Measurements from ENCODE around the gene BRD1. TPM values are rescaled to one million over a fixed set of nuclear protein-coding genes. Genes with fewer than 3 reads are reported as not detected.

The BRD1 gene
- total RNA-seq, 3 donors from 2014 or later (not counting 1 experiment from before 2014, with no cell fraction given): 126 to 154 (median 132) TPM

DNA sequence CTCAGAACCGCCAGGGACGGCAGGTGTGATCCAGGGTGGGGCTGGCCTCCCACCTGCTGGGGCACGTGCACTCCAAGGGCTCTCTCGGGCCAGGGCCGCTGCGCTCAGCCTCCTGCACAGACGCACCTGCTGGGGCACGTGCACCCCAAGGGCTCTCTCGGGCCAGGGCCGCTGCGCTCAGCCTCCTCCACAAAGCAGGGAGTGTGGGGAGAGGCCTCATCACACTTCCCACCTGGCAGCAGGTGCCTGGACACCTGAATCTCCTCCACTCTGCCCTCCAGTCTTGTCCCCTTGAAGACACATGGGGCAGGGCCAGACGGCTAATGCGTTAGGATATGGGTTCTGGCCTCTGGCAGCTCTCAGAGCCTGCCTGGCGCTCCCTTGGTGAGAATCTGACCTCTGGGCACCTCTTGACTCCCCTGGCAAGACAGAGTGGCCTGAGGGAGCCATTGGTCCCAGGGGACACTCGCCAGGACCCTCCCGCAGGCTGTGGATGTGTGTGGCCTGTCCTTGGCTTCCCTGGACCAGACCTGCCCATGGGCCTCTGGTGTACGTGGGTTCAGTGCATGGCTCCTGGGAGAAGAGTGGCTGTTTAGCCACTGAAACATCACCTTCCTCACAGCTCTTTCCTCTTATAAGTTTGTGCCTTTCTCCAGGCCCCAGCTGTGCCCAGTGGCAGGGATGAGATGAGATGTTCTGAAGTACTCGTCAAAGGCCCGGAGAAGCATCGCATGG, 73.5 kb downstream of the BRD1 start:
- H3K27ac Mint-ChIP-seq: no peak overlapping the region
- Histone ChIP-seq H3K27ac (ENCODE audit: low read length) (no peak overlapping the region), H3K4me1 (ENCODE audit: control insufficient read depth, insufficient read depth, low read length) (no peaks in the 10 kb centered on the region), H3K36me3 (ENCODE audit: control insufficient read depth, insufficient read depth, low read length) (no peaks in the 10 kb centered on the region), H3K27me3 (ENCODE audit: control insufficient read depth, insufficient read depth, low read length) (no peaks in the 10 kb centered on the region), H3K4me3 (ENCODE audit: low read length) (no peak overlapping the region), H3K9me3 (ENCODE audit: control insufficient read depth, insufficient read depth, low read length) (no peaks in the 10 kb centered on the region)
- H3K4me3 Mint-ChIP-seq: no peak overlapping the region
- no peak for ATAC-seq
- DNase-seq: no peak
- H3K4me1 Mint-ChIP-seq: no peaks in the 10 kb centered on the region
- WGBS (ENCODE audit: insufficient coverage): 91% methylated on average over 20 of the region's 20 CpGs
- H3K27me3 Mint-ChIP-seq (ENCODE audit: low read depth in 2 of 2): no peaks in the 10 kb centered on the region
- TF ChIP-seq, protein P1, sequence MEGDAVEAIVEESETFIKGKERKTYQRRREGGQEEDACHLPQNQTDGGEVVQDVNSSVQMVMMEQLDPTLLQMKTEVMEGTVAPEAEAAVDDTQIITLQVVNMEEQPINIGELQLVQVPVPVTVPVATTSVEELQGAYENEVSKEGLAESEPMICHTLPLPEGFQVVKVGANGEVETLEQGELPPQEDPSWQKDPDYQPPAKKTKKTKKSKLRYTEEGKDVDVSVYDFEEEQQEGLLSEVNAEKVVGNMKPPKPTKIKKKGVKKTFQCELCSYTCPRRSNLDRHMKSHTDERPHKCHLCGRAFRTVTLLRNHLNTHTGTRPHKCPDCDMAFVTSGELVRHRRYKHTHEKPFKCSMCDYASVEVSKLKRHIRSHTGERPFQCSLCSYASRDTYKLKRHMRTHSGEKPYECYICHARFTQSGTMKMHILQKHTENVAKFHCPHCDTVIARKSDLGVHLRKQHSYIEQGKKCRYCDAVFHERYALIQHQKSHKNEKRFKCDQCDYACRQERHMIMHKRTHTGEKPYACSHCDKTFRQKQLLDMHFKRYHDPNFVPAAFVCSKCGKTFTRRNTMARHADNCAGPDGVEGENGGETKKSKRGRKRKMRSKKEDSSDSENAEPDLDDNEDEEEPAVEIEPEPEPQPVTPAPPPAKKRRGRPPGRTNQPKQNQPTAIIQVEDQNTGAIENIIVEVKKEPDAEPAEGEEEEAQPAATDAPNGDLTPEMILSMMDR (IDR thresholded peaks at IDR 0.05): no peak
- no peaks in the 10 kb centered on the region for H3K9me3 Mint-ChIP-seq
- intact Hi-C loops (cut with micrococcal nuclease): no loop called here
- no peaks in the 10 kb centered on the region for H3K36me3 Mint-ChIP-seq

- 90% methylated on average over 20 of the region's 20 CpGs for WGBS (ENCODE audit: insufficient coverage)
- no peak overlapping the region for H3K4me3 ChIP-seq (ENCODE audit: low read length)
- no peak overlapping the region for H3K27ac ChIP-seq (ENCODE audit: low read length)
- H3K27me3 ChIP-seq (ENCODE audit: control insufficient read depth, insufficient read depth, low read length): no peaks in the 10 kb centered on the region
- ATAC-seq: no peak
- Mint-ChIP-seq H3K9me3 (no peaks in the 10 kb centered on the region), H3K27me3 (ENCODE audit: low read depth in 2 of 2) (no peaks in the 10 kb centered on the region), H3K4me1 (no peaks in the 10 kb centered on the region), H3K4me3 (no peak overlapping the region), H3K27ac (no peak overlapping the region), H3K36me3 (no peaks in the 10 kb centered on the region)
- no peak for DNase-seq
- TF ChIP-seq, protein P1 (IDR thresholded peaks at IDR 0.05): no peak
- intact Hi-C loops (cut with micrococcal nuclease): no loop called here
- no peaks in the 10 kb centered on the region for H3K36me3 ChIP-seq (ENCODE audit: control insufficient read depth, insufficient read depth, low read length)
- no peaks in the 10 kb centered on the region for H3K9me3 ChIP-seq (ENCODE audit: control insufficient read depth, insufficient read depth, low read length)
- H3K4me1 ChIP-seq (ENCODE audit: control insufficient read depth, insufficient read depth, low read length): no peaks in the 10 kb centered on the region
These were observed 74.3 kb downstream of the BRD1 start for GRCh38 chr22:49753276-49753890.

DNA sequence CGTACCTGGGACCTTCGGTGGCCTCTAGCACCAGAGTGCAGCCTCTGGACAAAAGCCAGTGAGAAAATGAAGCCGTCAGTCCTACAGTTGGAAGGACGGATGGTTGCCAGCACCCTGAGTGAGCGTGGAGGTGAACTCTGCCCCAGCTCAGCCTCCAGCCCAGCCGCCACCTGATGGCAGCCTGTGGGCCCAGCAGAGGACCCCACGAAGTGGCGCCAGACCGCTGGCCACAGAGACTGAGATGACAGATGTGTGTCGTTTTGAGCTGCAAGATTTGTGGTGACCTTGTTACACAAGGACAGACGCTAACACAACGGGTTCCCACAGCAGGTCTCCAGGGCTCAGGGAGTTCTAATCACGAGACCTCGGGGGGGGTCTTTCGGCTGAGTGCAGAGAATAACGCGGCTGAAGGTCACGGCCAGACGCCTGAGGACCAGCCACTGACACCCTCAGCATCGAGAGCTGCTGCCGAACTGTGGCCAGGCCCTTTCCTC, 75.0 kb downstream of the BRD1 start:
- Histone ChIP-seq H3K4me3 (ENCODE audit: low read length) (no peak overlapping the region), H3K9me3 (ENCODE audit: control insufficient read depth, insufficient read depth, low read length) (peaks cover under 1% of the 10 kb centered on the region), H3K27me3 (ENCODE audit: control insufficient read depth, insufficient read depth, low read length) (no peaks in the 10 kb centered on the region), H3K27ac (ENCODE audit: low read length) (no peak overlapping the region), H3K4me1 (ENCODE audit: control insufficient read depth, insufficient read depth, low read length) (no peaks in the 10 kb centered on the region), H3K36me3 (ENCODE audit: control insufficient read depth, insufficient read depth, low read length) (no peaks in the 10 kb centered on the region)
- ATAC-seq (no peak), DNase-seq (no peak)
- TF ChIP-seq, protein P1 (IDR thresholded peaks at IDR 0.05): no peak
- Mint-ChIP-seq H3K9me3 (peaks cover 2 to 4% of the 10 kb centered on the region in 2 donors), H3K27me3 (ENCODE audit: low read depth in 2 of 2) (no peaks in the 10 kb centered on the region), H3K36me3 (peaks cover 4% of the 10 kb centered on the region), H3K4me3 (no peak overlapping the region), H3K27ac (no peak overlapping the region), H3K4me1 (no peaks in the 10 kb centered on the region)
- 67% methylated on average over 21 of the region's 21 CpGs for WGBS (ENCODE audit: insufficient coverage)
- intact Hi-C loops (cut with micrococcal nuclease): no loop called here

Measured in natural killer cell (primary cell).